ENCODE data around the gene MRPL36. TPM values are rescaled to one million over a fixed set of nuclear protein-coding genes. Genes with fewer than 3 reads are reported as not detected.

The MRPL36 gene
- total RNA-seq, 1 experiment from 2014 or later, result 60.5 TPM

DNA sequence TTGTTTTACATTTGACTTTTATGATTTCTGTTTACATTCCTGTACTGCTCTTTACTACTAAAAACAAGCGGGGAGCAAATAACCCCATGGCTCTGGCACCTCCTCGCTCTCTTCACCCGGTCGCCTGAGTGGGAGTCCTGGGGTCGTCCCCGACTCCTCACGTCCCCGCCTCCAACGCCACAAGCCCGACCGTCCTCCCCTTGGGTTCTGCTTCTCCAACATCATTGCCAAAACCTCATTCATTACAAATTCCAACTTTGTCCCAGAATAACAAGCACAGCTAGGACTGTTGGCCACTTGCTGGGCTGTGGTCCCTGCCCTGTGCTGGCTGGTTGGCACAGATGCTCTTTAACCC, 35.1 kb downstream of the MRPL36 start:
- DNase-seq (ENCODE audit: low spot score), result no peak

- DNase-seq (ENCODE audit: low spot score), result no peak
Measured at GRCh38 chr5:1763960-1764605, 35.6 kb downstream of the MRPL36 start.

- peak; percentile 45 for DNase-seq (ENCODE audit: low spot score)
Measured at GRCh38 chr5:1763548-1763911, 36.1 kb downstream of the MRPL36 start.

DNA sequence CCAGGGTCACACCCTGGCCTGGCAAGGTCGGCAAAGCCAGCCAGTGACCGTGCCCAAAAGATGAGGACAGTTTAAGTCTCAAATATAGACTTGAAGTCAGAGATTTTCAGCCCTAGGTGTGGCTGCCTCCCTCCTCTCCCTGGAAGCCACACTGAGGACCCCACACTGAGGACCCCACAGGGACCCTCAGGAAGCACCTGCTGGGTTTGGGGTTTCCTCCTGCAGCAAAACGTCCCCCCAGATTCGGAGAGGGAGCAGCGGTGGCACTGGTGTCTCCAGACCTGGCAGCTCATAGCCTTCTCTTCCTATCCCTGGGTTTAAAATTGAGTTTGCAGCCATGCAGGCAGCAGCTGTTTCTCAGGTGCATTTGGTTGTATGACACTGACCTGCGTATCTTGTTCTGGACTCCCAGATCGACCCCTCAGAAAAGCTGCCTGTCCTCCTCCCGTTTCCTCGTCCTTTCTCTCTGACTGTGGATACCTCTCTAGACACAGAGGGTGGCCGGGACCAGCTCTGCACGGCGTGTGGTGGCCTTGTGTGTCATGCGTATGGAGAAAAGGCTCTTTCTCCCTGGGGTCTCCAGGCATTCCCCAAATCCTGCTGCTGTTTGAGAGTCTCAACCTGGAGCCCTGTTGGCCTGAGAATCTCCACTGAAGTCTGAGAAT, 36.6 kb downstream of the MRPL36 start:
- DNase-seq (ENCODE audit: low spot score), result no peak

DNA sequence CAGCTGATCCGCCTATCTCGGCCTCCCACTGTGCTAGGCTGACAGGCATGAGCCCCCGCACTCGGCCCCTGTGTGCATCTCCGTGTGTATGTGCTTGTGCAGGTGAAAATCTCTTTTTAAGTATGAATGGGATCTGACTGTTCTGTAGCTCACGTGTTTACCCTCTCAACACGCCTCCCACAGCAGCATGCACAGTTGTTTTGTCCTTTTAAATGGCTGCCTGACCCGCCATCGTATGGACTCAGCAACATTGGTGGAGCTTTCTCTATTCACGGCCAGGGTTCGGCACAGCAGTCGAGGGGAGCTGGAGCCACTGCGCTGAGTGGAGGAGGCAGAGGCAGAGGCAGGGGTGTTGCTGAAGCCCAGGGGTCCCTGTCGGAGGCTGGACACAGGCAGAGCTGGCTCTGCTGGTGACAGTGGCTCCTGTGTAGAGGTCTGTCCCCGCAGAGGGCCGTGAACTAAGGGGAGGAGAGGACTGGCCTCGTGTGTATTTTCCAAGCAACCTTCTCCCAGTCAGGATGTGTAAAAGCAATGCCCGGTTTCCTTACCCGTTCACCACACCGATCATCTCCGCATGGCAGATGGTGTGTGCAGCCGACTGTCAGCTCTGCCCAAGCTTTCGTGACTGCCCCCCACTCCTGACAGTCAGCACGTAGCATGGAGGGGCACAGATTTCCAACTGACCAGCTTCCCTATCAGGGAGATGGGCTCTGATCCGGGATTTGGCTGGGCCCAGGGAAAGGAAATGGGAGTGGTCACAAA, 37.3 kb downstream of the MRPL36 start:
- DNase-seq (ENCODE audit: low spot score), result no peak

DNA sequence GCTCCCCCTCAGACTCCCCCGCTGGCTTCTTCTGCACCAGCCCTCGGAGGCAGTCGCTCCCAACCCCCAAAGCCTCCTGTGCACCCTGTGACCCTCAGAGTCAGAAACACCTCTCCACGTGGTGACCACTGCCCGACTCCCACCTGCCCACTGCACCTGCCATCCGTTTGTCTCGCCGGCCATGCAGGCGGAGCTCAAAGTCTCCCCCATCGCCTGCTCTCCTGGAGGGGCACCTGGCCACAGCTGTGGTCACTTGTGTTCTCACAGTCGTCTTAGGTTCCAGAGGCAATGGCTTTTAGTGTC, 38.2 kb downstream of the MRPL36 start:
- DNase-seq (ENCODE audit: low spot score), result no peak

DNA sequence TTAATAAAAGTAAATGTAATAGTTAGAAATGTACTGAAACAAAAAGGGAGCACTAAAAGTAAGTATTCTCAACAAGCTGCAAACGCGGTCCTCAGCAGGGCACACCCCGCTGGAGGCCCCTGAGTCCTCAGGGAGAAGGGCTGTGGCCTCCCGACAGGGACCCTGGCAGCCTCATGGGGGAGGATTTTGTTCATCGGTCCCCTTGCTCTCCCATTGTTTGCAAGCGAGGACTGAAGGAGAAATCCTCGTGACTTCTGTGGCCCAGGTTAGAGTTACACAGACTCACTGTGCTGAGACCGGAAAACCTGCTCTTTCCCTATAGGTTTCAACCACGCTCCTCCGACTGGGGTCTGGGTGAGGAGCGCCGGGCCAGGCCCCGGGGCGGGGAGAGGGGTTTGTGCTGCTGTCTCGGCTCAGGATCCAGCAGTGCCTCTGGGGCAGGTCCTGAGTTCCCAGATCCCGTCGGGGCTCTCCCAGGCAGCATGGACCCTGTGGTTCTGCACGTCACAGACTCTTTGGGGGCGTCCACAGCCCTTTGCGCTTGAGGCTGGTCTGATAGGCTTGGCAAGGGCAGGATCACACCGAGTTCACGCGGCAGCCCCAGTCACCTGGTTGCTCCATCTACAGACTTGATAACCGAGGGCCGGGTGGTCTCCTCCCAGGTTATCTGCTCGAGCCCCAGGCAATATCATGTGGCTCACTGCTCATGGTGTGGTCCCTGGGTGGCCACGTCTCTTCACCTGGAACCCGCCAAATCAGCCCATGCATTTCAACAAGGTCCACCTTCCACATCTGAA, 38.8 kb downstream of the MRPL36 start:
- no peak for DNase-seq (ENCODE audit: low spot score)

GRCh38 chr5:1760231-1760630, 39.4 kb downstream of the MRPL36 start:
- no peak for DNase-seq (ENCODE audit: low spot score)

DNA sequence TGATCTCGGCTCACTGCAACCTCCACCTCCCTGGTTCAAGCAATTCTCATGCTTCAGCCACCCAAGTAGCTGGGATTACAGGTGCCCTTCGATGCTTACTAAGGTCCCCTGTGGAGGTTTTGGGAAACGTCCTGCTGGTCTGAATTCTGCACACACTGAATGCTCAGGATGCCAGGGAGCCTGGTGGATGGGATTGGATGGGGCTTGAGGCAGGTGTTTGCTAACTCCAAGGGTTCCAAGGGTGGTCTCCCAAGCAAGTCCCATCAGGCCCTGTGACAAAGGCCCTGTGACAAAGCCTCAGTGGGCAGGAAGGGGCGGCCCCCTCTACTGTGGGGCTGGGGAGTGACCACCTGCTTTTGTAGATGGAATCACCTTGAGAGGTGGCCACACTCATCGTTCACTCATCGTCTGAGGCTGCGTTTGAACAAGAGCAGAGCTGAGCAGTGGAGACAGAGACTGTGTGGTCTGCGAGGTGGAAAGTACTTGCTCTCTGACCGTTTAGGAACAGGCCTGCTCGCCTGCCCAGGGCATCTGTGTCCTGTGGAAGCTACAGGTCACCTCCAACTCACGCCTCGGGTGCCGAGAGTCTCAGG, 40.2 kb downstream of the MRPL36 start:
- no peak for DNase-seq (ENCODE audit: low spot score)

GRCh38 chr5:1758574-1758973, 41.1 kb downstream of the MRPL36 start:
- no peak for DNase-seq (ENCODE audit: low spot score)

DNA sequence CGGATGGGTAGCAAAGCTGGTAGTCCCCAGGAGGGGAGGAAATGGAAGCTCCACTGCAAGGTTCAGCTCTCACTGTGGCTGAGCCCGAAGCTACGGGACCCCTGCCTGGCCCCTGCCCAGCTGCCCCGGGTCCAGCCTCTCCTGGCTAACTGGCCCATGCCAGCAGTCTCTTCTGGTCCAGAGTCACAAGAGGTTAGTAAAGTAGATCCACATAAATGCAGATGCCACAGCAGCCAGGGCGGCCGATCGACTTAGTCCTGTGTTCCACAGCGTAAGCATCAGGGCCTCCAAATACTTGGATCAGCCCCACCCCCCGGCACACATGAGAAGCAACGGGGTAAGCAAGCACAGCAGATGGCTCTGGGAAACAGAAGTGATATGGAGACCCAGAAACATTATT, 42.1 kb downstream of the MRPL36 start:
- no peak for DNase-seq (ENCODE audit: low spot score)

GRCh38 chr5:1756481-1756880, 43.2 kb downstream of the MRPL36 start:
- DNase-seq (ENCODE audit: low spot score), result no peak

DNA sequence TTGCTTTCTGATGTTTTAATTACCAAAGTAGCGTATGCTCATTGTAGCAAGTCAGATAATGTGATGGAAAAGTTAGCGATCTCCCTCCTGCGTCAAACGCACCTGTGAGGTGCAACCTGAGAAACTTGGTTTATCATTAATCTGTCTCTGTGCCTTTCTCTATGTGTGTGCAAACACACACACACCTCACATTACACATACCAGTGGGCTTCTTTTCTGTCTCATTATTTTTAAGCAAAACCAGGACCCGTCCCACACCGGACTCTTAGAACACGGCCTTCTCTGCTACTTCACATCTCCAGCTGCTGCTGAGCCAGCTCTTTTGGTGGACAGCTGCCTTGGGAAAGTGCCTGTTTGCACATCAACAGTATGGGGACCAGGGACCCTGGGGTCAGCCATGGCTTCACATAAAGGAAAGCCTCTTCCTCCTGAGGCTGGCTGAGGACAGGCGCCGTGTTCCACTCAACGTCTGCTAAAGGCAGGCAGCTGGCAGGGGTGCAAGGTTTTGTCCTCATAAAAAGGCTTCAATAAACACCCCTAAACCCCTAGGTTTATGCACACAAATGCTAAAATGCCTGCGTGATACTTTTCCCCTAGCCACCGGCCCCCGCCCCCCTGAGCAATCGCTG, 44.2 kb downstream of the MRPL36 start:
- DNase-seq (ENCODE audit: low spot score), result no peak

DNA sequence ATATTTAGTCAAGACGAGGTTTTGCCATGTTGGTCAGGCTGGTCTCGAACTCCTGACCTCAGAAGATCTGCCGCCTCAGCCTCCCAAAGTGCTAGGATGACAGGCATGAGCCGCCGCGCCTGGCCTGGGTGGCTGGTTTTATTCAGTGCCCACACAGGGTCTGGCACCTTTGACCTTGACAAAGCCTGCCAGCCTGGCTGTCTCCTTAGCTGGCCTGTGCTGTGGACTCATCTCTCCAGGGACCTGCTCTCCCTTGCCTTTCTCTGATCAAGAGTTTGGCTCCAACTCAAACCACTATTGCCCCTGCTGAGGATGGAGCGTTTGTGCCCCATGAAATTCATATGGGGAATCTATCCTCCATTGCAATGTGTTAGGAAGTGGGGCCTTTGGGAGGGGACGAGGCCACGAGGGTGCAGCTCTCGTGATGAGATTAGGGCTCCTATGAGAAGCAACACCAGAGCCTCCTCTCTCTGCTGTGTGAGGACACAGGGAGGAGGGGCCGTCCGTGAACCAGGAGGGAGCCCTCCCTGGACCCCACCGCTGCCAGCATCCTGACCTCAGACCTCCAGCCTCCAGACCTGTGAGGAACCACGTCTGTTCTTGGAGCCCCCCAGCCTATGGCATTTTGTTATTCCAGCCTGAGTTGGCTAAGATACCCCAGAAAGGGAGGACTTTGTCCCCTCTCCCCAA, 45.0 kb downstream of the MRPL36 start:
- DNase-seq (ENCODE audit: low spot score), result no peak

GRCh38 chr5:1753490-1753889, 46.1 kb downstream of the MRPL36 start:
- no peak for DNase-seq (ENCODE audit: low spot score)

DNA sequence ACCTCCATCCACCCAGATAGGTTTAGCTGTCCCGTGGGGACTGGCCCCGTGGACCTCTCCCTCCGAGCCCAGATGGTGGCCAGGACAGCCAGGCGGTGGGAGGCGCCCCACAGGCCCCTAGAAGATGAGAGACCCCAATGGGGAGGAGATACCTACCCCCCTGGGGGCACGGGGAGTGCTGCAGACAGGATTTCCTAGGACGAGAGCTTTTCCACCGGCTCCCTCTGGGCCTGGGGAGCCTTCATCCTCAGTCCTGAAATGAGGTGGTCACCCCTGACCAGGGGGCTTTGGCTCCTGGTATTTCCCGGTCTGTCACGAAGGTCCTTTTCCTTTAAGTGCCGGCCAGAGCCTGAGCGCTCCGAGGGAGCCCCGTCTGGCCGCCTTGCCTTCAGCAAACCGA, 46.8 kb downstream of the MRPL36 start:
- no peak for DNase-seq (ENCODE audit: low spot score)

DNA sequence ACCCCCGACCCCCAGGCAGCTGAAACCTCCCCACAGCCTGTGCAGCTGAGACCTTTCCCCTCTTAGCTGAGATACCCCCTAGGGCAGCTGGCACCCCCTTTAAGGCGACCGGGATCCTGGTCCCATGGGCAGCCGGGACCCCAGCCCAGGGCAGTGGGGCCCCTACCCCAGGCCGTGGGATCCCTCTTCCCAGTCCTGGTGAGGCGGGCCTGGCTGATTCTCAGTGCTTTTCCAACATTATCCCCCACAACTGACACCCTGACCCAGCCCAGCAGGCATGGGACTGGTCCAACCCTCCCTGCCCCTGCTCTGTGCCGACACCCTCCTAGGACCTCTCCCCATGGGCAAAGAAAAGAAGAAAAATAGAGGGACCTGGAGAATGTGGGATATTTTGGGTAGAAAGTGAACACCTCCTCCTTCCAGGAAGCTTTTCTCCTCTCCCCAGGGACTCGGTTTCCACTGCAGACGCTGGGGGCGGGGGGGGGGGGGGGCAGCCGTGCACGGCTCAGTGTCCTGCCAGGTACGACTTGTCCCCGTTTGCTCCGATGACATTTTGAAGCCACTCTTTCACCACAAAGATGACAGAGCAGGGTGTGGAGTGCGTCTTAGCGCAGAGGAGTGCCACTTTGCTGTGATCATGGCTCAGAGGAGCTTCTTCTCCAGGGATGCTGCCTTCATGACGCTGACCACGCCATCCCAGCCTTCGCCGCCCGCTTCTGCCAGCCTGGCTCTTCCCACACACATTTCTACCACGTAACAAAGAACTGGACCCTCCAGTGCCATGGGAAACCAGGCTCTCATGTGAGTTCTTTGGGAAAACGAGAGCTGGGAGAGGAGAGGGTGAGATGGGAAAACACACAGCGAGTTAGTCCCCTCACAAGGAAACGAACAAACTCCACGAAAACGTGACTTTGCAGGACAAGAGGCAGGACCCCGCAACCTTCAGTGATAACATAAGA, 47.5 kb downstream of the MRPL36 start:
- DNase-seq (ENCODE audit: low spot score), result no peak

- no peak for DNase-seq (ENCODE audit: low spot score)
Measured at GRCh38 chr5:1751026-1751863, 48.4 kb downstream of the MRPL36 start.

DNA sequence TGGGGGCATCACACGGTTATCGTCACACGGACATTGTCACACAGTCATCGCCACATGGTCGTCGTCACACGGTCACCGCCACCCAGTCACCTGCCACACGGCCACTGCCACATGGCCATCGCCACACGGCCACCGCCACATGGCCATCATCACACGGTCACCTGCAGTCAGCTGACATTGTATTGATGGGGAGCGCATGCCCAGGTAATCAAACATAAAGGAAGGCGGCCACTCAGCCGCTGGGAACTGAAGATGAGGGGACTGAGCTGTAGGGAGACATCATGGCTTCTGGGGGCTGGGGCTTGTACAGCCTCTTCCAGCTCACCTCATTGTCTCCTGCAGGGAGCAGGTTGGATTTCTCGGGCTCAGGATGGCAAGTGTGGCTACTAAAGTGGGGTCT, 49.2 kb downstream of the MRPL36 start:
- DNase-seq (ENCODE audit: low spot score), result no peak

Measured in A172 (cell line).